Endothelial cell of umbilical vein (primary cell): Measurements from ENCODE around the gene ACR.

ENCODE experiments used
- POLR2A ChIP-seq: IDR thresholded peaks from 2 replicates; pipeline ENCODE4 v1.6.1; 2012; ENCODE audit warnings: low read depth, mild to moderate bottlenecking, control low read depth, low read length
- POLR2AphosphoS5 ChIP-seq: IDR thresholded peaks from 2 replicates; pipeline ENCODE4 v1.6.1; 2012; ENCODE audit warnings: low read depth, mild to moderate bottlenecking, control low read depth, low read length, moderate library complexity; ENCODE audit not compliant: insufficient read depth
- TF ChIP-seq, protein P1 (sequence below), 2 donors: IDR thresholded peaks; 1 replicate in 1 of 2; 2 replicates in 1 of 2; pipeline ENCODE4 v1.5.1; 2011; ENCODE audit warnings: low read length in 2 of 2, mild to moderate bottlenecking in 2 of 2, moderate library complexity in 2 of 2, control low read depth in 1 of 2, inconsistent platforms in 1 of 2, low read depth in 1 of 2; ENCODE audit not compliant: insufficient read depth in 1 of 2; ENCODE audit errors: extremely low read depth in 1 of 2

DNA sequence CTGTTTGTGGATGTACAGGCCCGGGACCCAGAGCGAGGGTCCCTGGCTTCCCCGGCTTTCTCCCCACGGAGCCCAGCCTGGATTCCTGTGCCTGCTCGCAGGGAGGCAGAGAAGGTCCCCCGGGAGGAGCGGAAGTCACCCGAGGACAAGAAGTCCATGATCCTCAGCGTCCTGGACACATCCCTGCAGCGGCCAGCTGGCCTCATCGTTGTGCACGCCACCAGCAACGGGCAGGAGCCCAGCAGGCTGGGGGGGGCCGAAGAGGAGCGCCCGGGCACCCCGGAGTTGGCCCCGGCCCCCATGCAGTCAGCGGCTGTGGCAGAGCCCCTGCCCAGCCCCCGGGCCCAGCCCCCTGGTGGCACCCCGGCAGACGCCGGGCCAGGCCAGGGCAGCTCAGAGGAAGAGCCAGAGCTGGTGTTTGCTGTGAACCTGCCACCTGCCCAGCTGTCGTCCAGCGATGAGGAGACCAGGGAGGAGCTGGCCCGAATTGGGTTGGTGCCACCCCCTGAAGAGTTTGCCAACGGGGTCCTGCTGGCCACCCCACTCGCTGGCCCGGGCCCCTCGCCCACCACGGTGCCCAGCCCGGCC is 16.7 kb upstream of the ACR start:
- TF ChIP-seq POLR2AphosphoS5 (no peak), POLR2A (no peak)
- TF ChIP-seq, protein P1, sequence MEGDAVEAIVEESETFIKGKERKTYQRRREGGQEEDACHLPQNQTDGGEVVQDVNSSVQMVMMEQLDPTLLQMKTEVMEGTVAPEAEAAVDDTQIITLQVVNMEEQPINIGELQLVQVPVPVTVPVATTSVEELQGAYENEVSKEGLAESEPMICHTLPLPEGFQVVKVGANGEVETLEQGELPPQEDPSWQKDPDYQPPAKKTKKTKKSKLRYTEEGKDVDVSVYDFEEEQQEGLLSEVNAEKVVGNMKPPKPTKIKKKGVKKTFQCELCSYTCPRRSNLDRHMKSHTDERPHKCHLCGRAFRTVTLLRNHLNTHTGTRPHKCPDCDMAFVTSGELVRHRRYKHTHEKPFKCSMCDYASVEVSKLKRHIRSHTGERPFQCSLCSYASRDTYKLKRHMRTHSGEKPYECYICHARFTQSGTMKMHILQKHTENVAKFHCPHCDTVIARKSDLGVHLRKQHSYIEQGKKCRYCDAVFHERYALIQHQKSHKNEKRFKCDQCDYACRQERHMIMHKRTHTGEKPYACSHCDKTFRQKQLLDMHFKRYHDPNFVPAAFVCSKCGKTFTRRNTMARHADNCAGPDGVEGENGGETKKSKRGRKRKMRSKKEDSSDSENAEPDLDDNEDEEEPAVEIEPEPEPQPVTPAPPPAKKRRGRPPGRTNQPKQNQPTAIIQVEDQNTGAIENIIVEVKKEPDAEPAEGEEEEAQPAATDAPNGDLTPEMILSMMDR (IDR thresholded peaks at IDR 0.05; ENCODE audit: extremely low read depth in 1 of 2, insufficient read depth in 1 of 2, low read depth in 1 of 2, low read length in 2 of 2): no peak
